ENCODE results near the gene ARHGEF16.

The ARHGEF16 gene

GRCh38 chr1:3530086-3530925, 75.8 kb downstream of the ARHGEF16 start (continued):
- TF ChIP-seq AEBP2 (tag by site-specific recombination; IDR thresholded peaks at IDR 0.05; ENCODE audit: borderline replicate concordance) (no peak), ZBTB11 (tag by site-specific recombination; conservative IDR thresholded peaks at IDR 0.05; ENCODE audit: low read depth) (no peak), PRDM1 (tag by site-specific recombination; IDR thresholded peaks at IDR 0.05) (no peak), TCF7L2 (IDR thresholded peaks at IDR 0.05; ENCODE audit: borderline replicate concordance, low read depth, low read length) (no peak), ZNF280D (tag by site-specific recombination; IDR thresholded peaks at IDR 0.05) (no peak), PATZ1 (tag by site-specific recombination; IDR thresholded peaks at IDR 0.05) (no peak), YY1 (tag by site-specific recombination; IDR thresholded peaks at IDR 0.05) (no peak), ZNF23 (tag by site-specific recombination; IDR thresholded peaks at IDR 0.05; ENCODE audit: borderline replicate concordance) (no peak), GFI1B (tag by site-specific recombination; IDR thresholded peaks at IDR 0.05) (no peak), SP2 (tag by site-specific recombination; IDR thresholded peaks at IDR 0.05) (0 out of 2 replicates have a peak, but pooled peaks have one; percentile 6), PRDM4 (tag by site-specific recombination; IDR thresholded peaks at IDR 0.05) (peak; percentile 88), ZNF169 (tag by site-specific recombination; IDR thresholded peaks at IDR 0.05) (no peak), ZNF426 (tag by site-specific recombination; IDR thresholded peaks at IDR 0.05) (no peak), SETDB1 (IDR thresholded peaks at IDR 0.05; ENCODE audit: insufficient read length, low read length) (no peak), FEZF1 (tag by site-specific recombination; IDR thresholded peaks at IDR 0.05) (no peak), ZNF239 (tag by site-specific recombination; IDR thresholded peaks at IDR 0.05) (no peak), TSHZ1 (tag by site-specific recombination; IDR thresholded peaks at IDR 0.05; ENCODE audit: borderline replicate concordance) (no peak), ZNF843 (tag by site-specific recombination; IDR thresholded peaks at IDR 0.05) (no peak), ZBTB6 (tag by site-specific recombination; IDR thresholded peaks at IDR 0.05) (no peak)
